WTC11 (cell line): Measurements from ENCODE around the gene IPO9. TPM values are rescaled to one million over a fixed set of nuclear protein-coding genes. Genes with fewer than 3 reads are reported as not detected.

Experiments
- ATAC-seq: fragments of 200-7000 bp; cut with Tn5 transposase; 2 replicates; pipeline ENCODE4 v1.10.0; 2021; ENCODE audit warnings: mild to moderate bottlenecking, moderate library complexity
- CTCF ChIA-PET: fragments of 300-600 bp; sonication (Branson Sonifier 250); formaldehyde crosslinking; loops from one replicate; lab custom pipeline; 2021; ENCODE audit warnings: antibody characterized with exemption; lab: Charles Lee
- POLR2A ChIA-PET: fragments of 350-600 bp; sonication (Branson Sonifier 250); formaldehyde crosslinking; loops from one replicate; lab custom pipeline; 2021; ENCODE audit warnings: antibody characterized with exemption; lab: Charles Lee
- DNase-seq: peaks from one replicate; pipeline ENCODE4 v3.0.0; 2021; ENCODE audit warnings: low spot score
- H3K27ac Mint-ChIP-seq: 2 replicates; pipeline ENCODE4 v1.8.0; 2021; ENCODE audit warnings: mixed read lengths
- H3K27me3 Mint-ChIP-seq: 2 replicates; pipeline ENCODE4 v1.8.0; 2021; ENCODE audit warnings: low read depth, mild to moderate bottlenecking, moderate library complexity, mixed read lengths
- H3K36me3 Mint-ChIP-seq: 2 replicates; pipeline ENCODE4 v1.8.0; 2021; ENCODE audit warnings: mixed read lengths
- H3K4me1 Mint-ChIP-seq: 2 replicates; pipeline ENCODE4 v1.8.0; 2022; ENCODE audit warnings: mixed read lengths
- H3K4me3 Mint-ChIP-seq: 2 replicates; pipeline ENCODE4 v1.8.0; 2021; ENCODE audit warnings: mild to moderate bottlenecking, moderate library complexity, mixed read lengths
- H3K9me3 Mint-ChIP-seq: 2 replicates; pipeline ENCODE4 v1.8.0; 2021; ENCODE audit warnings: mixed read lengths
- CREM ChIP-seq: sonication (generic); formaldehyde crosslinking; IDR thresholded peaks from 2 replicates; pipeline ENCODE4 v1.8.1; 2022; ENCODE audit warnings: mild to moderate bottlenecking, missing genetic modification reagents, moderate library complexity
- CTCF ChIP-seq: fragments of 200-600 bp; IDR thresholded peaks from 2 replicates; pipeline ENCODE4 v1.8.0; 2022; ENCODE audit warnings: antibody characterized with exemption
- ELF4 ChIP-seq: sonication (generic); formaldehyde crosslinking; IDR thresholded peaks from 2 replicates; pipeline ENCODE4 v1.8.1; 2022; ENCODE audit warnings: low read depth, mild to moderate bottlenecking, moderate library complexity, missing genetic modification reagents
- ETV6 ChIP-seq: sonication (generic); formaldehyde crosslinking; IDR thresholded peaks from 2 replicates; pipeline ENCODE4 v1.8.1; 2022; ENCODE audit warnings: mild to moderate bottlenecking, missing genetic modification reagents
- FOXK1 ChIP-seq: sonication (generic); formaldehyde crosslinking; IDR thresholded peaks from 2 replicates; pipeline ENCODE4 v1.8.0; 2022; ENCODE audit warnings: mild to moderate bottlenecking, moderate library complexity, missing genetic modification reagents
- HMGXB4 ChIP-seq: sonication (generic); formaldehyde crosslinking; IDR thresholded peaks from 2 replicates; pipeline ENCODE4 v1.8.1; 2023; ENCODE audit warnings: mild to moderate bottlenecking, moderate library complexity, missing genetic modification reagents
- PRDM15 ChIP-seq: sonication (generic); formaldehyde crosslinking; IDR thresholded peaks from 2 replicates; pipeline ENCODE4 v1.8.0; 2022; ENCODE audit warnings: missing genetic modification reagents
- SP1 ChIP-seq: sonication (generic); formaldehyde crosslinking; conservative IDR thresholded peaks from 2 replicates; pipeline ENCODE4 v1.8.1; 2022; ENCODE audit warnings: missing genetic modification reagents
- TP53 ChIP-seq: sonication (generic); formaldehyde crosslinking; IDR thresholded peaks from 2 replicates; pipeline ENCODE4 v1.8.1; 2023; ENCODE audit warnings: mild to moderate bottlenecking, missing genetic modification reagents
- ZBTB21 ChIP-seq: sonication (generic); formaldehyde crosslinking; IDR thresholded peaks from 2 replicates; pipeline ENCODE4 v1.8.1; 2023; ENCODE audit warnings: mild to moderate bottlenecking, missing genetic modification reagents, borderline replicate concordance
- ZNF121 ChIP-seq: sonication (generic); formaldehyde crosslinking; IDR thresholded peaks from 2 replicates; pipeline ENCODE4 v1.8.0; 2023; ENCODE audit warnings: missing genetic modification reagents
- ZNF317 ChIP-seq: sonication (generic); formaldehyde crosslinking; IDR thresholded peaks from 2 replicates; pipeline ENCODE4 v1.8.1; 2023; ENCODE audit warnings: low read depth, mild to moderate bottlenecking, moderate library complexity, missing genetic modification reagents, borderline replicate concordance
- ZNF425 ChIP-seq: fragments of 250-450 bp; sonication (Bioruptor Pico); conservative IDR thresholded peaks from 2 replicates; pipeline ENCODE4 v1.9.0; 2021; ENCODE audit warnings: mild to moderate bottlenecking
- total RNA-seq: library from RNA; stranded (reverse); gene quantifications from 3 replicates; pipeline ENCODE4 v1.2.3, GENCODE V29; 2021

Gene IPO9
- total RNA-seq, 1 experiment from 2014 or later: 97.2 TPM

- ChIA-PET CTCF (interaction anchor here (0.5 to 5.7 kb wide), 30 partner anchors 10 to 458 kb away, joined by 3 to 135 read pairs (median 14); partner anchors contain the start of genes ELF3, GPR37L1, IPO9 and LMOD1), POLR2A (interaction anchor here (1.4 to 2.4 kb wide), 5 partner anchors 10 to 116 kb away, joined by 3 to 14 read pairs (median 5); partner anchors contain the start of genes ELF3 and LMOD1)
- TF ChIP-seq ETV6 (CRISPR knock-in tag) (no peak), PRDM15 (CRISPR knock-in tag) (peak; percentile 48)
- Mint-ChIP-seq H3K9me3 (no peaks in the 10 kb centered on the region), H3K4me1 (peaks cover 37% of the 10 kb centered on the region), H3K36me3 (no peaks in the 10 kb centered on the region), H3K4me3 (no peak overlapping the region; the same call in 1 of the 2 replicates), H3K27ac (peak overlapping the region; percentile 89), H3K27me3 (peaks cover 16% of the 10 kb centered on the region)
- DNase-seq: peak; percentile 30
- peak; percentile 39 for ATAC-seq
Measured at GRCh38 chr1:201894343-201895119, 65.6 kb downstream of the IPO9 start.

GRCh38 chr1:201895120-201895665 lies 66.2 kb downstream of the IPO9 start:
- Mint-ChIP-seq H3K27me3 (peaks cover 9% of the 10 kb centered on the region), H3K27ac (no peak overlapping the region; the same call in 1 of the 2 replicates), H3K4me1 (peaks cover 35% of the 10 kb centered on the region), H3K4me3 (no peak overlapping the region), H3K9me3 (no peaks in the 10 kb centered on the region), H3K36me3 (no peaks in the 10 kb centered on the region)
- DNase-seq (no peak), ATAC-seq (no peak)
- ChIA-PET POLR2A (interaction anchor here (0.7 to 2.4 kb wide), 12 partner anchors 9 to 237 kb away, joined by 3 to 14 read pairs (median 4); partner anchors contain the start of genes ELF3, LMOD1 and TIMM17A), CTCF (interaction anchor here (0.5 to 5.7 kb wide), 81 partner anchors 8 to 1346 kb away, joined by 3 to 135 read pairs (median 5); partner anchors contain the start of genes ELF3, GPR37L1, IPO9 and LMOD1)
- peak; percentile 58; the same call in 1 of the 2 replicates for TF ChIP-seq ZNF121 (CRISPR knock-in tag)
- TF ChIP-seq HMGXB4 (CRISPR knock-in tag): no peak
- no peak for TF ChIP-seq ZNF425 (CRISPR knock-in tag)
- no peak for TF ChIP-seq TP53 (CRISPR knock-in tag)

GRCh38 chr1:201895913-201896807 lies 67.2 kb downstream of the IPO9 start:
- Mint-ChIP-seq H3K4me1 (peaks cover 35% of the 10 kb centered on the region), H3K4me3 (peak overlapping the region; percentile 37; the same call in 1 of the 2 replicates), H3K27ac (peak overlapping the region; percentile 62), H3K27me3 (peaks cover 4% of the 10 kb centered on the region), H3K9me3 (no peaks in the 10 kb centered on the region), H3K36me3 (no peaks in the 10 kb centered on the region)
- DNase-seq: peak; percentile 97
- peak; percentile 85 for ATAC-seq
- POLR2A ChIA-PET: interaction anchor here (0.6 to 2.4 kb wide), 14 partner anchors 8 to 236 kb away, joined by 3 to 14 read pairs (median 4); partner anchors contain the start of genes ELF3, LMOD1 and TIMM17A
- CTCF ChIA-PET: interaction anchor here (0.5 to 5.7 kb wide), 89 partner anchors 9 to 1347 kb away, joined by 3 to 135 read pairs (median 5); partner anchors contain the start of genes ELF3, GPR37L1, IPO9 and LMOD1
- 0 out of 2 replicates have a peak, but pooled peaks have one; percentile 24 for TF ChIP-seq HMGXB4 (CRISPR knock-in tag)
- no peak for TF ChIP-seq ELF4 (CRISPR knock-in tag)
- TF ChIP-seq FOXK1 (CRISPR knock-in tag): peak; percentile 56; the same call in 1 of the 2 replicates
- TF ChIP-seq ZNF317: no peak
- TF ChIP-seq ETV6 (CRISPR knock-in tag): peak; percentile 94
- peak; percentile 69; the same call in 1 of the 2 replicates for TF ChIP-seq CREM (CRISPR knock-in tag)
- TF ChIP-seq CTCF: peak; percentile 94
- peak; percentile 79; the same call in 1 of the 2 replicates for TF ChIP-seq ZBTB21 (CRISPR knock-in tag)
- peak; percentile 61 for TF ChIP-seq SP1 (CRISPR knock-in tag)
